ENCODE results near the gene DDX10. TPM values are rescaled to one million over a fixed set of nuclear protein-coding genes. Genes with fewer than 3 reads are reported as not detected.

The DDX10 gene
- total RNA-seq, 1 experiment from 2014 or later, result 28.0 TPM

GRCh38 chr11:108983636-108984420 lies 319.0 kb downstream of the DDX10 start:
- peak; percentile 49 for DNase-seq (ENCODE audit: low spot score)

- no peak for DNase-seq (ENCODE audit: low spot score)
Measured at GRCh38 chr11:108984523-108984922, 319.7 kb downstream of the DDX10 start.

- DNase-seq (ENCODE audit: low spot score), result no peak
Measured at GRCh38 chr11:108985236-108985944, 320.5 kb downstream of the DDX10 start.

- peak; percentile 31 for DNase-seq (ENCODE audit: low spot score)
Measured at GRCh38 chr11:108985945-108986279, 321.0 kb downstream of the DDX10 start.

Other genes starting within 250 kb of the DDX10 start
- 0.28 and 0.53 TPM in 2 replicates for gene C11orf65, start 197.5 kb upstream of the DDX10 start, total RNA-seq (2014; rRNA removed; shearing (Covaris generic))
- gene POGLUT3, start 166.7 kb upstream of the DDX10 start, total RNA-seq (2014; rRNA removed; shearing (Covaris generic)), result 43.1 and 46.0 TPM in 2 replicates
- gene EXPH5, start 71.3 kb upstream of the DDX10 start, total RNA-seq (2014; rRNA removed; shearing (Covaris generic)), result 1.3 and 2.3 TPM in 2 replicates